KMS-11 (cell line): Measurements from ENCODE around the gene JAG2.

Experiments used
- H2AFZ ChIP-seq: fragments of 200-600 bp; sonication (generic); 2 replicates; pipeline ENCODE4 v1.6.1; 2016; ENCODE audit warnings: antibody characterized with exemption, mixed run types, low read depth
- H3K27ac ChIP-seq: fragments of 200-600 bp; sonication (generic); 2 replicates; pipeline ENCODE4 v1.6.1; 2016; ENCODE audit warnings: mild to moderate bottlenecking, mixed run types
- H3K27me3 ChIP-seq: fragments of 200-600 bp; sonication (generic); 2 replicates; pipeline ENCODE4 v1.6.1; 2017; ENCODE audit warnings: mild to moderate bottlenecking, low read depth, mixed run types, moderate library complexity; ENCODE audit not compliant: insufficient read depth
- H3K36me3 ChIP-seq: fragments of 200-600 bp; sonication (generic); 2 replicates; pipeline ENCODE4 v1.6.1; 2017; ENCODE audit warnings: mild to moderate bottlenecking, mixed run types; ENCODE audit not compliant: insufficient read depth
- H3K4me1 ChIP-seq: fragments of 200-600 bp; sonication (generic); 2 replicates; pipeline ENCODE4 v1.6.1; 2016; ENCODE audit warnings: mild to moderate bottlenecking, low read depth, mixed run types; ENCODE audit not compliant: poor library complexity, severe bottlenecking
- H3K4me2 ChIP-seq: fragments of 200-600 bp; sonication (generic); 2 replicates; pipeline ENCODE4 v1.7.0; 2016; ENCODE audit warnings: mild to moderate bottlenecking, mixed run types
- H3K4me3 ChIP-seq: fragments of 200-600 bp; sonication (generic); IDR thresholded peaks from 2 replicates; pipeline ENCODE4 v1.6.1; 2017; ENCODE audit warnings: low read depth, low read length, mixed read lengths; ENCODE audit not compliant: insufficient read depth
- H3K79me2 ChIP-seq: fragments of 200-600 bp; sonication (generic); 2 replicates; pipeline ENCODE4 v1.6.1; 2016; ENCODE audit warnings: low read depth, mixed run types; ENCODE audit not compliant: insufficient read depth
- H3K9ac ChIP-seq: fragments of 200-600 bp; sonication (generic); 2 replicates; pipeline ENCODE4 v1.6.1; 2016; ENCODE audit warnings: mild to moderate bottlenecking, mixed run types
- H4K20me1 ChIP-seq: fragments of 200-600 bp; sonication (generic); 2 replicates; pipeline ENCODE4 v1.6.1; 2016; ENCODE audit warnings: mild to moderate bottlenecking, mixed run types; ENCODE audit not compliant: insufficient read depth
- TF ChIP-seq, protein P1 (sequence below): fragments of 200-600 bp; sonication (generic); conservative IDR thresholded peaks from 2 replicates; pipeline ENCODE4 v1.6.1; 2017; ENCODE audit warnings: low read depth, mild to moderate bottlenecking, antibody characterized with exemption, low read length, moderate library complexity, mixed read lengths

Gene JAG2

DNA sequence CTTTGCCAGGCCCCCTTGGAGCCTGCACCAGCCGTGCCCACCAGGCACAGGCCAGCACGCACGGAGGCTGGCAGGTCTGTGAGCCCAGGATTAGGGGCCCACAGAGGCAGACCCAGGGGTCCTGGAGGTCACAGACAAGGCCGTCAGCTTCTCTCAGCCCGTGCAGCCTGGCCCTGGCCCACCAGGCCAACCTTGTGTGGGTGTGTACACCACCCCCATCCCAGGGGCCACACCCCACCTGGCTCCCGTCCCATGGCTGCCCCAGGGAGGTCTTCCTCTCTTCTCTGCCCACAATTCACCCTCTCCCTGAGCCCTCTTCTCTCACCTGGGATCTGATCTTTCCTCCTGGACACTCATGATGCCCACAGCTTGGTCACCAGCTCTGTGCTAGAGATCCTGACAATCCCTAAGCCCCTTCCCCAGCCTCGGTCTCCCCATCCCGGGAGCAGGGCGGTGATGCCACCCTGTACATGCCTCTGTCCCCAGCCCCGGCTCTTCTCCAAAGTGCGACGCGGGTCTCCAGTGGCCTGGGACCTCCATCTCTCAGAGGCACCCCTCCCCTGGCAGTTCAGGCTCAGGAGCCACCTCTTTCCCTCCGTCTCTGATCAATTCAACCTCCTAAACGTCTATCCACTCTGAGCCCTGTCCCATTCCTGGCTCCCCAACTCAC lies 72.2 kb downstream of the JAG2 start:
- H3K36me3 ChIP-seq = no peaks in the 10 kb centered on the region
- no peaks in the 10 kb centered on the region for H3K27me3 ChIP-seq
- no peaks in the 10 kb centered on the region for H4K20me1 ChIP-seq
- TF ChIP-seq, protein P1, sequence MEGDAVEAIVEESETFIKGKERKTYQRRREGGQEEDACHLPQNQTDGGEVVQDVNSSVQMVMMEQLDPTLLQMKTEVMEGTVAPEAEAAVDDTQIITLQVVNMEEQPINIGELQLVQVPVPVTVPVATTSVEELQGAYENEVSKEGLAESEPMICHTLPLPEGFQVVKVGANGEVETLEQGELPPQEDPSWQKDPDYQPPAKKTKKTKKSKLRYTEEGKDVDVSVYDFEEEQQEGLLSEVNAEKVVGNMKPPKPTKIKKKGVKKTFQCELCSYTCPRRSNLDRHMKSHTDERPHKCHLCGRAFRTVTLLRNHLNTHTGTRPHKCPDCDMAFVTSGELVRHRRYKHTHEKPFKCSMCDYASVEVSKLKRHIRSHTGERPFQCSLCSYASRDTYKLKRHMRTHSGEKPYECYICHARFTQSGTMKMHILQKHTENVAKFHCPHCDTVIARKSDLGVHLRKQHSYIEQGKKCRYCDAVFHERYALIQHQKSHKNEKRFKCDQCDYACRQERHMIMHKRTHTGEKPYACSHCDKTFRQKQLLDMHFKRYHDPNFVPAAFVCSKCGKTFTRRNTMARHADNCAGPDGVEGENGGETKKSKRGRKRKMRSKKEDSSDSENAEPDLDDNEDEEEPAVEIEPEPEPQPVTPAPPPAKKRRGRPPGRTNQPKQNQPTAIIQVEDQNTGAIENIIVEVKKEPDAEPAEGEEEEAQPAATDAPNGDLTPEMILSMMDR = no peak
- no peaks in the 10 kb centered on the region for H3K4me1 ChIP-seq
- H3K4me3 ChIP-seq = no peak overlapping the region
- H3K27ac ChIP-seq = no peak overlapping the region
- no peaks in the 10 kb centered on the region for H3K79me2 ChIP-seq
- H3K9ac ChIP-seq = no peak overlapping the region
- H2AFZ ChIP-seq = no peak overlapping the region
- H3K4me2 ChIP-seq = no peak overlapping the region

GRCh38 chr14:105095236-105095805 lies 73.3 kb downstream of the JAG2 start:
- no peak overlapping the region for H2AFZ ChIP-seq
- H3K4me3 ChIP-seq = no peak overlapping the region
- no peaks in the 10 kb centered on the region for H3K36me3 ChIP-seq
- peaks cover 4% of the 10 kb centered on the region for H3K4me1 ChIP-seq
- TF ChIP-seq, protein P1 = no peak
- no peak overlapping the region for H3K9ac ChIP-seq
- H3K27ac ChIP-seq = no peak overlapping the region
- no peaks in the 10 kb centered on the region for H3K79me2 ChIP-seq
- H3K4me2 ChIP-seq = no peak overlapping the region
- no peaks in the 10 kb centered on the region for H4K20me1 ChIP-seq
- no peaks in the 10 kb centered on the region for H3K27me3 ChIP-seq

DNA sequence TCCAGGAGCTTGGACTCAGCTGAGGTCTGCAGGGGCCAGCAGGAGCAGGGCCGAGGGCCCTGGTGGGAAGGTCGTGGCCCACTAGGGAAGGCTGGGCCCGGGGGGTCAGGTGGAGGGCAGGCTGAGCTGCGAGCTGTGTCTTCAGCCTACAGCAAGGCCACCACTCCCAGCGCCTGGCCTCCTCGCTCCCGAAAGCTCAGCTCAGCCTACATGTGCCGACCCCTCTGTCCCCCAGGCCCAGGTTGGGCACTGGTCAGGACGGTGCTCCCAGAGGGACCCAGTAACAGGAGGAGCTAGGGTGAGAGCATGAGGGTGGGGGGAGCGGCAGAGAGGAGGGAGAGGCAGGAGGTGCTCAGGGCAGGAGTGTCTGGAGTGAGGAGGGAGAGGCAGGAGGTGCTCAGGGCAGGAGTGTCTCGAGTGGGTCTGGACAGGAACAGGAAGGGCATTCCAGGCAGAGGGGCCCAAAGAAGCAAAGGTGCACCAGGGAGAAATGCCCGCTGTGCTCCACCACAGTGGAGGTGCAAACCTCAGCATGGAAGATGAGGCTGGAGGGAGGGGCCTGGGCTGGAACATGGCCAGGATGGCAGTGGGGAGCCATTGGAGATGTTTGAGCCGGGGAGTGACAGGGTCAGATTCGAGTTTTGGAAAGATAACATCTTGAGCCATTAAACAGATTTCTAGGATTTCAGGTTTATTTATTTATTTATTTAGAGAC lies 74.2 kb downstream of the JAG2 start:
- no peaks in the 10 kb centered on the region for H3K36me3 ChIP-seq
- H3K27ac ChIP-seq = no peak overlapping the region
- peaks cover 6% of the 10 kb centered on the region for H3K4me1 ChIP-seq
- no peaks in the 10 kb centered on the region for H3K79me2 ChIP-seq
- no peak overlapping the region; the same call in 1 of the 2 replicates for H3K9ac ChIP-seq
- peak overlapping the region; percentile 67 for H2AFZ ChIP-seq
- no peaks in the 10 kb centered on the region for H4K20me1 ChIP-seq
- no peak overlapping the region for H3K4me3 ChIP-seq
- TF ChIP-seq, protein P1 = no peak
- H3K27me3 ChIP-seq = no peaks in the 10 kb centered on the region
- H3K4me2 ChIP-seq = peak overlapping the region; percentile 73

GRCh38 chr14:105093431-105094192 lies 75.0 kb downstream of the JAG2 start:
- H3K4me3 ChIP-seq = no peak overlapping the region
- H3K27ac ChIP-seq = no peak overlapping the region; the same call in 1 of the 2 replicates
- H2AFZ ChIP-seq = peak overlapping the region; percentile 67
- no peaks in the 10 kb centered on the region for H3K27me3 ChIP-seq
- H4K20me1 ChIP-seq = no peaks in the 10 kb centered on the region
- no peaks in the 10 kb centered on the region for H3K36me3 ChIP-seq
- H3K4me2 ChIP-seq = peak overlapping the region; percentile 73
- H3K79me2 ChIP-seq = no peaks in the 10 kb centered on the region
- TF ChIP-seq, protein P1 = peak; percentile 33; the same call in 1 of the 2 replicates
- H3K4me1 ChIP-seq = peaks cover 6% of the 10 kb centered on the region
- peak overlapping the region; percentile 65 for H3K9ac ChIP-seq
